GM18505 (cell line): ENCODE measurements around the gene CYP4F2.
"Not testable (repeated sequence)": the region's sequence is repeated elsewhere in the genome, so short reads cannot be mapped to it uniquely, and the experiment has no call there.

Experiments used
- ATAC-seq: cut with Tn5 transposase; IDR thresholded peaks from one replicate; pipeline ENCODE4 v1.9.1; 2021; ENCODE audit not compliant: unreplicated experiment
- POLR2A ChIP-seq: IDR thresholded peaks from 4 replicates; pipeline ENCODE4 v1.6.1; 2011; ENCODE audit warnings: borderline replicate concordance; ENCODE audit not compliant: insufficient read depth, insufficient read length; ENCODE audit errors: extremely low read depth

The CYP4F2 gene

GRCh38 chr19:15831626-15832025 is 66.2 kb downstream of the CYP4F2 start:
- no peak for ATAC-seq
- TF ChIP-seq POLR2A: no peak

GRCh38 chr19:15829786-15830185 is 68.1 kb downstream of the CYP4F2 start:
- TF ChIP-seq POLR2A: no peak
- ATAC-seq: no peak

DNA sequence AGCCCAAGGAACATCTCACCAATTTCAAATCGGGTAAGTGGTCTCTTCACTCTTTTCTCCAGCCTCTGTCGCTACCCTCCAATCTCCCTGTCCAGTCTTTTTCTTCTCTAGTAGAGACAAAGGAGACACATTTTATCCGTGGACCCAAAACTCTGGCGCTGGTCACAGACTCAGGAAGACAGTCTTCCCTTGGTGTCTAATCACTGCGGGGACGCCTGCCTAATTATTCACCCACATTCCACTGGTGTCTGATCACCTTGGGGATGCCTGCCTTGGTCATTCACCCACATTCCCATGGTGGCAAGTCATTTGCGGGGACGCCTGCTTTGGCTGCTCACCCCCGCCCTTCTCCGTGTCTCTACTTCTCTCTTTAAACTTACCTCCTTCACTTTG is 68.6 kb downstream of the CYP4F2 start:
- no peak for ATAC-seq

DNA sequence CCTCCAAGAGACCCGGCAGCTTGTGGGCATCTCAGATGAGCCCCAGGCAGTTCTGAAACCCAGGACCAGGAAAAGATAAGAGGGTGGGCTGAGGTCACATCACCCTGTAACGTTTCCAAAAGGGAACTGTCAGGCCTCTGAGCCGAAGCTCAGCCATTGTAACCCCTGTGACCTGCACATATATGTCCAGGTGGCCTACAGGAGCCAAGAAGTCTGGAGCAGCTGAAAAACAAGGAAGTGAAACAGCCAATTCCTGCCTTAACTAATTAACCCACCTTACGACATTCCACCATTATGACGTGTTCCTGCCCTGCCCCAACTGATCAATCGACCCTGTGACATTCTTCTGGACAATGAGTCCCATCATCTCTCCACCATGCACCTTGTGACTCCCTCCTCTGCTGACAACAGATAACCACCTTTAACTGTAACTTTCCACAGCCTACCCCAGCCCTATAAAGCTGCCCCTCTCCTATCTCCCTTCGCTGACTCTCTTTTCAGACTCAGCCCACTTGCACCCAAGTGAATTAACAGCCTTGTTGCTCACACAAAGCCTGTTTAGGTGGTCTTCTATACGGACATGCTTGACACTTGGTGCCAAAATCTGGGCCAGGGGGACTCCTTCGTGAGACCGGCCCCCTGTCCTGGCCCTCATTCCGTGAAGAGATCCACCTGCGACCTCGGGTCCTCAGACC is 69.1 kb downstream of the CYP4F2 start:
- not testable (repeated sequence) for ATAC-seq

More for the DNA sequence above, 68.6 kb downstream of the CYP4F2 start:
- no peak for TF ChIP-seq POLR2A

DNA sequence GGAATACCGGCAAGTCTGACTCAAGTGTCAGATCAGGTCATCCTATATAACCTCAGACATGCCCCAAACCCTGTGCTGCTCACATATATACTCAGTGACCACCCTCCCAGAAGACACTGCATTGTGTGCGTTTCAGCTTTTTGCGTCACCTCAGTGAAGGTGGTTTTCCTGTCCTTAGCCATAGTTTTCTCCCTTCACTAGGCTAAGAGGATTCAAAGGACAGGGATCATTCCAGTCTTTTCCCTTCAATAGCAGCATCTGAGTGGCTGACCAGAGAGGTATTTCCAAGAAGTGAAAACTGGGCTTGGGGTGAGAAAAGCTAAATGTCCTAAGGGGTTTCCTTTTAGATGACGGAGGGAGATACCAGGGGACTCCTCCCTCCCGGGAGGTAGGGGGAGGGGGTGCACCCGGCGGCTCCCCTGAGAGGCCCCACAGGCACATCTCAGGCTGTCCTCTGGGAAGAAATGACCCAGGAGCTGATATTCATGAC is 69.7 kb downstream of the CYP4F2 start:
- no peak for ATAC-seq
- TF ChIP-seq POLR2A: no peak
